Stimulated activated CD4-positive, alpha-beta T cell treated with anti-CD3 and anti-CD28 coated beads, TNF-alpha, amount 100 ng/mL, for 1 hour (primary cell): ENCODE measurements around the gene ASGR2.
"Not testable (repeated sequence)": the region's sequence is repeated elsewhere in the genome, so short reads cannot be mapped to it uniquely, and the experiment has no call there.

Experiments used
- DNase-seq, 3 donors: peaks; one replicate each; pipeline ENCODE4 v3.0.0-alpha.2; 2020; ENCODE audit warnings: low read depth in 3 of 3, low spot score in 1 of 3

Gene ASGR2, protein sequence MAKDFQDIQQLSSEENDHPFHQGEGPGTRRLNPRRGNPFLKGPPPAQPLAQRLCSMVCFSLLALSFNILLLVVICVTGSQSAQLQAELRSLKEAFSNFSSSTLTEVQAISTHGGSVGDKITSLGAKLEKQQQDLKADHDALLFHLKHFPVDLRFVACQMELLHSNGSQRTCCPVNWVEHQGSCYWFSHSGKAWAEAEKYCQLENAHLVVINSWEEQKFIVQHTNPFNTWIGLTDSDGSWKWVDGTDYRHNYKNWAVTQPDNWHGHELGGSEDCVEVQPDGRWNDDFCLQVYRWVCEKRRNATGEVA

DNA sequence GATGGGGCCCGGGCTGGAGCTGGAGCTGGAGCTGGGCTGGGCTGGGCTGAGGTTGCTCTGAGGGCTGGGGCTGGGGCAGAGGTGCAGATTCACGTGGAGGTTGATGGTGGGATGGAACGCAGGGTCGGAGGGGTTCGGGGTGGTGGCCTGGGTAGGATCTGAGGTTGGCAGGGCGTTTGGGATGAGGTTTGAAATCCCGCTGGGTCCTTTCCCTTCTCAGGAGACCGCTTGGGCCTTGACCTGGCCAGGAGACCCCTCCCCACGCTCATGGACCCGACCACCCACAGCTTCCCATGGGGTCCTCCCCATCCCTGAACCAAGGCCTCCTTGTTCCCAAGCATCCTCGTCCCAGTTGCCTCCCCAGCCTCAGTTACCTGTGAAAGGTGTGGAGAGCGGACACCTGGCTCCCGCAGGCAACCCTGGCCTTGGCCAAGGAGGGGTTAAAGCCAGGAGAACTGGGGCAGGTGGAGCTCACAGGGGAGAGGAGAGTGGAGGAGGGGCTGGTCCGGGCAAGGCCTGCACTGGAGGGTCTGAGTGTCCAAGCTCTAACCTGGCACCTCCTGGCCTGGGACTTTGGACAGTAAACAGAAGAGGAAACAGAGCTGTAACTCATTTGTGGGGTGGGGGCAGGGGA, at the start of gene ASGR2:
TSS of gene ASGR2 (minus strand) at position 582 of the 634 bp plus-strand sequence. CDS start 582 bp downstream, outside the sequence.
- DNase-seq, result no peak

DNA sequence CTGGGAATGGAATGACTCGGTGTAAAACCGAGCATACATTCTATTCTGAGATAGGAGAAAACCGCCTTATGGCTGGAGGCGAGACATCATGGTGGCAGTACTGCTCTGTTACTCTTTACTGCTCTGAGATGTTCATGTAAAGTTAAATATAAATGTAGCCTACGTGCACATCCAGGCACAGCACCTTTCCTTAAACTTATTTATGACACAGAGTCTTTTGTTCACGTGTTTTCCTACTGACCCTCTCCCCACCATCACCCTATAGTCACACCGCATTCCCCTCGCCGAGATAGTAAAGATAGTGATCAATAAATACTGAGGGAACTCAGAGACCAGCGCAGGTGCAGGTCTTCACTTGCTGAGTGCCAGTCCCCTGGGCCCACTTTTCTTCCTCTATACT, 44.9 kb upstream of the ASGR2 start:
- not testable (repeated sequence) for DNase-seq

DNA sequence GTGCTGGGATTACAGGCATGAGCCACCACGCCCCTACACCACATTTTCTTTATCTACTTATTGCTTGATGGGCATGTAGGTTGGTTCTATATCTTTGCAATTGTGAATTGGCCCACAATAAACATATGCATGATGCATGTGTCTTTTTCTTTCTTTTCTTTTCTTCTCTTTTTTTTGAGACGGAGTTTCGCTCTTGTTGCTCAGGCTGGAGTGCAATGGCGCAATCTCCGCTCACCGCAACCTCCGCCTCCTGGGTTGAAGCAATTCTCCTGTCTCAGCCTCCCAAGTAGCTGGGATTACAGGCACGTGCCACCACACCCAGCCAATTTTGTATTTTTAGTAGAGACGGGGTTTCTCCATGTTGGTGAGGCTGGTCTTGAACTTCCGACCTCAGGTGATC, 43.8 kb upstream of the ASGR2 start:
- DNase-seq, result not testable (repeated sequence)

DNA sequence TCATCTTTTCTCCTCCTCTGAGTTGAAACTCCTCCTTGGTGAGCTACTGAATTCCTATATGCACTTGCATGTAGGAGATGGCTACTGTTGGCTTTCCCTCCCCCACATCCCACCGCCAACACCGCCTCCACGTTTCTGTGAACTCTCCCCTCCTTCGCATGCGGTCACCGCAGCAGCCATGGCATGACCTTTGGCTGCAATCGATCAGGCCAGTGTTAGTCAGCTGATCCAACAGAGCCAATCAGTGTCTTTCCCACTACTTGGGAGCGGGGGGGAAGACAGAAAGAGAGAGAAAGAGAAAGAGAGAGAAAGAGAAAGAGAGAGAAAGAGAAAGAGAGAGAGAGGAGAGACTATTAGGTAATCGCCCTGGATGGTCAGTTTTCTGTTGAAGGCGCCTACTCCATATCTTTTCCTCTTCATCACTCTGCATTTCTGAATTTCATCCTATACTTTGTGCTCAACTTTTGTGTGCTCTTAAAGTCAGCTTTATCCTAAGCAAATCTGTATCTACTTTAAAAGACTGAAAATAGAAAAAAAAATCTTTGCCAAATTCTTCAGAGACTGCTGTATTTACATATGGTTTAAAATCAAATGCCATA, 41.8 kb upstream of the ASGR2 start:
- no peak for DNase-seq

DNA sequence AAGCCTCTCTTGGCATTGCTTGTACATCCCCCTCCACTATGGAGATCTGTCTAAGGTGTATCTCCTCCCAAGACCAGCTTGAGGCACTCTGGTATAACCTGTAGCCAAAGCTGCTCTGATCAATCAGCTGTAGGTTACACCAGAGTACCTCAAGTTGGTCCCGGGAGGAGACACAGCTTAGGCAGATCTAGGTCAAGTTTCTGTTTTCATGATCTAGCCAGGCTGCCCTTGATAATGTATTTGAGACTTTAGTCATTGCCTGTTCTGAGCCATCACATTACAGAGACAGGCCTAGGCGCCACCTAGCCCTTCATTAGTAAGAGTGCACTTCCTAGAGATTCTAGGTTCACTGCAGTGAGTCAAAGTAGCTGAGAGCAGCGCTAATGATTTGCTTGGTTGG, 33.1 kb upstream of the ASGR2 start:
- DNase-seq, result no peak

DNA sequence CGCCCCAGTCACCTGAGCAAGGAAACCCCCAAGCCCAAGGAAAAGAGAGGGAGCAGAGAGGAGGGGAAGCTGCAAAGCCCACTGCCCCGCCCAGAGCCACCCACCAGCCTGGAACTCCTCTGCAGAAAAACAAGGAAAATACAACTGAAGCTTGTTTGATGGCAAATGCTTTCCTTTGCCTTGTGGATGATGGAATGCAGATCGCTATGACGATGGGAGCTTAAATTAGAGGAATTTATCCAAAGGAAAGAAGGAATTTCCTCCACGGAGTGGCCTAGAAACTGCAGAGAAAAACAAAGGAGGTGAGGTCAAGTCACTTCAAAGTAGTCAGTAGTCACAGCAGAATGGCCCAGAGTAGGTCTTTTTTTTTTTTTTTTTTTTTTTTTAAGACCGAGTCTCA, 31.5 kb upstream of the ASGR2 start:
- no peak for DNase-seq

DNA sequence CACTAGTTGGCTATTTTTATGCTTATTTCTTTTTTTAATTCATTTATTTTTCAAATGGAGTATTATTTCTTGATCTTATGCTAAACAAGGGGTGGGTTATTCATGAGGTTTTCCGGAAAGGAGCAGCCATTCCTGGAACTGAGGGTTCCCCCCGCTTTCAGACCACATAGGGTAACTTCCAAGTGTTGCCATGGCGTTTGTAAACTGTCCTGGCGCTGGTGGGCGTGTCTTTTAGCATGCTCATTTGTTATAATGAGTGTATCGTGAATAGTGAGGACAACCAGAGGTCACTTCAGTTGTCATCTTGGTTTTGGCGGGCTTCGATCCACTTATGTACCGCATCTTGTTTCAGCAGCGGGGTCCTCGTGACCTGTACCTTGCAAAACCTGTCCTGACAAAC, 29.6 kb upstream of the ASGR2 start:
- DNase-seq, result no peak

DNA sequence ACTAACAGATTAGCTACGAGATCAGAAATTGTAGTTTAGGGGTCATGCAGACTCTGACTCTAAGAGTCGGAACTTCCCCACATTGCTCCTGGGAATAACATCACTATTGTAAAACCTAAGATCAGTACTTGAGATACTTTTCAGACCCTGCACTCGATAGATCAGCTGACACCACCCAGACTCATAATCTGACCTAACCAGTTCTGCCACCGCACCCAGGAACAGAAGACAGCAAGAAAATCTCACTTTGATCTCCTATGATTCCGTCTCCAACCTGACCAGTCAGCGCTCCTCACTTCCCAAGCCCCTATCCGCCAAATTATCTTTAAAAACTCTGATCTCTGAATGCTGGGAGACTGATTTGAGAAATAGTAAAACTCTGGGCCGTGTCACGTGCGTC, 27.2 kb upstream of the ASGR2 start:
- DNase-seq, result no peak

DNA sequence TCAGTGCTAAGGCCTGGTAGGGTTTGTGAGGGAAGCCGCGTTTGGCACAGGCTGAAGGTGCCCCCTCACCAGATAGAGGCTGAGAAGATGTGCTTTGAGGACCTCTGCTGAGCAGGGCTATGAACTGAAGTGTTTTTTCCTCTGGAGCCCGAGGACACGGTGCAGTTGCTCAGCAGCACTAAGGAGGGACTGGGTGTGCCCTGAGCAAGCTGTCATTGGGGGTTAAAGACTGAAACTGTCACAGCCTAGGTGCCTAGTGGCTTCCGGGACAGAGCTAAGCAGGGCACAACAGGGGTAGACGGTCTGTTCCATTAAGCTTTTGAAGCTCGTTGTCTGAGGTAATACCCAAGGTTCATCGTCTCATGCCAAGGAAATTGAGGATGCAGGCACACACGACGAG, 24.8 kb upstream of the ASGR2 start:
- no peak for DNase-seq

DNA sequence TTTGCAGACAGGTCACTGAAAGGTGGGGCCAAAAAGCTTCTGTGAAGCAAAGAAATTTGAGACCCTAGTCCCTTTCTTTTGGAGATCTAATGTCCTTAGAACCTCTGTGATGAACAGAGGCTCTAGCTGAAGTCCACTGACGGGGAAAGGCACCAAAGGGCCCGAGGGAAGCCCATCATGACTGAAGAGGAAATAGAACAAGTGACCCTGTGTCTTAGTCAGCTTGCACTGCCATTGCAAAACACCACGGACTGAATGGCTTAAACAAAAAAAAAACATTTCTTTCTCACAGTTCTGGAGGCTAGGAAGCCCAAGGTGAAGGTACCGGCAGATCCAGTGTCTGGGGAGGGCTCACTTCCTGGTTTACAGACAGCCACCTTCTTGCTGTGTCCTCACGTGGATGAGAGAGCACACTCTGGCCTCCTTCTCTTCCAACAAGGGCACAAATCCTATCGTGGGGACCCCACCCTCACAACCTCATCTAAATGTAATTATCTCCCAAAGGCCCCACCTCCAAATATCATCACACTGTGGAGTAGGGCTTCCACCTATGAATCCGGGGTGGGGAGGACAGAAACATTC, 24.3 kb upstream of the ASGR2 start:
- no peak for DNase-seq

DNA sequence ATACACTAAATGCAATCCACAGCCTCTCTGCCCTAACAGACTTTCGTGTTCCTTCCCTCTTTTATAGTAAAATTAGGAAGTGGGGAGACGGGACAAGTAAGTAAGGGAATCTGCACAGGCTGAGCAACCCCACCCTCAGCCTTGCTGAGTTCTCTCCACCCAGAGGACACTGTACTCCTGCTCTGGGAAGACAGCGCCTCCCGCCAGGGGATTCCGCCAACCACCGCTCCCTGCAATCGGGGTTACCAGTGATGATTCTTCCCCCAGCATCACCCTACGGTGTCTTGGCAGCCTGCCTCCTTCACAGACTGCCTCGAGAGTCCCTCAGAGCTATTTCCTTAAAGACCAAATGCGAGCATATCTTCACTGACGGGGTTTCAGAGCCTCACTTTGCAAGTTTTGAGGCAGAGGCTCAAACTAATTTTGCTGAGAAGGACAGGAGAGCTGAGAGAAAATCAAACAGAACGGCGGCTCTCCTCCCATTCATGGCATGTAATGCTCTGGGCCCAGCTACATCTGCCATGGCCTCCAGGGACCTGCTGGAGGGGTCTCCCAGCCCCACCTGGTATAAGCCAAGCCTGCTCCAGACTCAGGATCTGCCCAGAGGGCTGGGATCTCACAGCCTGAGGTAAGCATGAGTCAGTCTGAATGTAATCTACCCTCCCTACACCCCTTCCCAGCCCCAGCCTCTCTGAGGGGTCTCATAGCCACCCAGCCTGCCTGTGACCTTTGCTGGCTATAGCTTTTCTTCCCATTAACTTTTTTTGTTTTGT, 22.7 kb upstream of the ASGR2 start:
- DNase-seq, result no peak

DNA sequence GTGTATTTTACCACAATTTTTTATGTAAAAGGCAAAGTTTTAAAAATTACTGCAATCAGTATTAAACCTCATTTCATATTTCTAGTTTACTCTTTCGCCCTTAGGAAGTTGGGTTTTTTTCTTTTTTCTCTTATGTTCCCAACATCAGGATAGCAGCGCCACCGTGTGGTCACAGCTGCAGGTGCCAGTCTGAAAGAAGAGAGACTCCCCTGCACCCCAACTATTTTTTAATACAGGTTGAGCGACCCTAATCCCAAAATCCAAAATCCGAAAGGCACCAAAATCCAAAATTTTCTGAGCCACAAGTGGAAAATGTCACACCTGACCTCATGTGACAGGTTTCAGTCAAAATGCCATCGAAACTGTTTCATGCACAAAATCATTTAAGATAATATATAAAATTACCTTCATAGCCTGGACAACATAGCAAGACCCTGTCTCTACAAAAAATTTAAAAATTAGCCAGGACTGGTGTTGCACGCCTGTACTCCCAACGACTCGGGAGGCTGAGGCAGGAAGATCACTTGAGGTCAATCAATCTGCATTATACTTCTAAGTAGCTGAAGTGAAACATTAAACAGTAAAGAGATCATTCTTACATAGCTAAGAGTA, 21.8 kb upstream of the ASGR2 start:
- DNase-seq, result peak; percentile 35 to 79 (median 55)

DNA sequence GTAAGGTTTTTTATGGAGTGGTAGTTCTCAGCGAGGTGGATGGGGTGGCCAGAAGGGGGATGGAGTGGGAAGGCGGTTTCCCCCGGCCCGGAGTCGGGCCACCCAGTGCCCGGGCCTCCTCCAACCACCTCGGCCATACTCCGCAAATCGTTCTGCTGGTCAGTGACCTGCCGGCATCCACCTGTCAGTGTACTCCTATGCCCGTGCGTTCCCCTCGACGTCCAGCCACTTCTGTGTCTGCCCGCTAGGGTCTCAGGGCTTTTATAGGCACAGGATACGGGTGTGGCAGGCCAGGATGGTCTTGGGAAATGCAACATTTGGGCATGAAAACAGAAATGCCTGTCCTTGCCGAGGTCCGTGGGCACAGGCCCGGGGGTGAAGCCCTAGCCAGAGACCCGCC, 19.3 kb upstream of the ASGR2 start:
- no peak for DNase-seq

DNA sequence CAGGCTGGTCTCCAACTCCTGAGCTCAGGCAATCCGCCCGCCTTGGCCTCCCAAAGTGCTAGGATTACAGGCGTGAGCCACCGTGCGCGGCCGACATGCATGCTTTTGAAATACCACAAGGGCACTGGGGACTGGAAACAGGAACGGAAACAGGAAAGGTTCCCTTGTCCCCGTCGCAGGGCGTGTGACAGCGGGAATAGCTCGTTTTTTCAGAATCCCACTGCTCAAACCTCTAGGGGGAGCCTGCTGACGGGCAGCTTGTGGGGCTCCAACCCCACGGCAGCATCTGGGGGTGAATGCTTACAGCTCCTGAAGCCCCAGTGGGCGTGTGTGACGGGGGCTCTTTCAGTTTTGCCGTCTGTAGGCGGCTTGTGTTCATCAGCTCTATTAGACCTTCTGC, 18.8 kb upstream of the ASGR2 start:
- DNase-seq, result peak in 2 of 3 donors; percentile 5 to 25

DNA sequence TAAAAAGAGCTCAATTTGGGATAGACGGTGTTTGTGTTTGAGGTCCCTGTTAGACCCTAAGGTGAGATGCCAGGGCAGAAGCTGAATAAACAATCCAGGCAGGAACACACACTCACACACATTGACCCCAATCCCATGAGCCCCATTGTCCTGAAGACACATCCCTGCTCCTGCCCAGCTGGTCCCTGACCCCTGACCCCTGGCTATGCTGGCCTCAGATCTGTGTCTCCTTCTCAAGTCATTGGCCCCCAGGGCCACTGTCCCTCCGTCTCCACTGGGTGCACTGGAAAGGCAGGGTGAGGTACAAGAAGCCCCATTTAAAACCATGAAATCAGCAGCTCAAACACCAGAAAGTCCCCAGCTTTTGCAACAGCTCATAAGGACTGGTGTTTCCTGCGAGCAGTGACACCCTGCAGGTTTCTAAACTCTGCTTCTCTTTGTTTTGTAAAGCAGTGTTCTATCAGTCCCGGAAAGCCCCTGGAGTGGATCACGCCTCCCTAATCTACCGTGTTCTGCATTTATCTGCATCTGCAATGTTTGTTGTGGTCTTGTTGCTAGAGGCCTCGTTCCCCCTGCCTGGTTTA, 18.0 kb upstream of the ASGR2 start:
- DNase-seq, result peak; percentile 10 to 39 (median 19)

DNA sequence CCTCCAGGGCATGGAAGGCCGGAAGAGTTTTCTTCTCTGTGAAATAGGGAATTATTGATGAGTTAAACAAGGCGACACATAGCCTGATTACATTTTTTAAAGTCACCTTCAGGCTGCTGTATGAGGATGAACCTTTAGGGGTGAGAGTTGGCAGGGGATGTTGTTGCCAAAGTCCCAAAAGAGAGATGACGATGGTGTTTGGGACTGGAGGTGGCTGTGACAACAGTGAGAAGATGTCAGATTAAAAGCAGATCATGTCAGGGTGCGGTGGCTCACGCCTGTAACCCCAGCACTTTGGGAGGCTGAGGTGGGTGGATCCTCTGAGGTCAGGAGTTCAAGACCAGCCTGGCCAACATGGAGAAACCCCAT, 16.8 kb upstream of the ASGR2 start:
- no peak for DNase-seq

DNA sequence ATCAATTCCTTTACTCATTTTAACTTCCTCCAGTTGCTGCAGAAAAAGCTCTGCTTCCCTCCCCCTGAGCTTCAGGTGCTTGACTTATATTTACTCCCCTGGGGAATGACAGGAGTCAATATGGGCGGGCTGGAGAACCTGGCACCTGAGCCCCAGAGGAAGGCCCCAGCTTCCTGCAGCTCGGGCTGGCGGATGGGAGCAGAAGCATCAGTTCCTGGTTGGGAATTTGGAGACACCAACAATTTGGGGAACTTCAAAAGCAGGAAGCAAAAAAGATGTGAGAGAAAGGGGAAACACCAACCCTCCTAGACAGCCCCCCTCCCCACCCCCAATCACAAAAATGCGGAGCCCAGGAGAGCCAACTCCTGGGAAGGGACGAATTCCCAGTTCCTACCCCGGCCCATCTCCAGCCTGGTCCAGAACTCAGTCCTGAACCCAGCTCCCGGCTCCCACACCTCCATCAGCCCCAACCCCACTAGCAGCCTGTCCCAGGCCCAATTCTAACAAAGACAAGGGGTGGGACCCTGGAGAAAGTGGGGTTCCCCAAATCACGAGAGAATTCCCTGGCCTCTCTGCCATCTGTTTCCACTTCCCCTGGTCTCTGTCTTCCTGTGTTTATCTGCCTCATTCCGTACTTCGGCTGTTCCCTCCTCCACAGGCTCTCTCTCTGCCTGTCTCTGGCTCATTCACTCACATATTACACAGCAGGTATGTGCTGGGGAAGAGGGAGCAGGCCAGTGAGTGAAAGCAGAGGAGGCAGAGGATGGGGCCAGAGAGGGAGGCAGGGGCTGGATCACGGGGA, 16.2 kb upstream of the ASGR2 start:
- DNase-seq, result no peak

DNA sequence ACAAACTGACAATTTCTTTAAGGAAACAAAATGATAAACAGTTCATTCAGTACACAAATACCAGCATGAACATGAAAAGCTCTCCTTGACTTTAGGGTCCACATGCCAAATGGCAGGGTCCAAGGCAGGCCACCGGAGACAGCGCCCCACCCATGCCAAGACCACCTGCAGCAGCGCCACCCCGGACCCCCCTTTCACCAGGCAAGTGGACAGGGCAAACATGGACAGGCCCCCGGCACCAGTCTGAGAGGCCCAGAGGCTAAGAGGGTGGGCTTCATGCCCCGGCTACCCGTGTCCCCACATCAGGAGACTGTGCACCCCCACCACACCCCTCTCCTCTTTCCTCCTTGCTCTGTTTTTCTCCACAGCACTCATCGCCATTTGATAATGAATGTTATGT, 14.7 kb upstream of the ASGR2 start:
- DNase-seq, result no peak

DNA sequence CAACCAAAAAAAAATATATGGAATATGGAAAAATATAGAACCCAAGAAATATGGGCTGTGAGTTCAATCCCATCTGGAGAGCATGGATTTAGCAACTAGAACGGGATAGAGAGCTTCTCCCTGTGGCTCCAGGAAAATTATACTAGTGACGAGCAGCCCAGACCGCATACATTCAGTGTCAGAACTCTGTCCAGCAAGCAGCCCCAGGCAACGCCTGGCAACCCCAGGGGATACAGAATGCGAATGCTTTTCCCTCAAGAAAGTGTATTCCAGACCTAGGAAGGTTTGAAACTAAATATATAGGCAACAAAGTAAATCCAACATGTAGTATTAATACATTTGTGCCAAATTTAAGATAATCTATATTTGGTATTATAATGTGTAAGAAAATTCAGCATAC, 13.5 kb upstream of the ASGR2 start:
- no peak for DNase-seq

DNA sequence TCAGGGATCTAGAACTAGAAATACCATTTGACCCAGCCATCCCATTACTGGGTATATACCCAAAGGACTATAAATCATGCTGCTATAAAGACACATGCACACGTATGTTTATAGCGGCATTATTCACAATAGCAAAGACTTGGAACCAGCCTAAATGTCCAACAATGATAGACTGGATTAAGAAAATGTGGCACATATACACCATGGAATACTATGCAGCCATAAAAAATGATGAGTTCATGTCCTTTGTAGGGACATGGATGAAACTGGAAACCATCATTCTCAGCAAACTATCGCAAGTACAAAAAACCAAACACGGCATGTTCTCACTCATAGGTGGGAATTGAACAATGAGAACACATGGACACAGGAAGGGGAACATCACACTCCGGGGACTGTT, 12.9 kb upstream of the ASGR2 start:
- DNase-seq, result not testable (repeated sequence)
